CD14-positive monocyte (primary cell): ENCODE data around the gene EGFL6. TPM values are rescaled to one million over a fixed set of nuclear protein-coding genes. Genes with fewer than 3 reads are reported as not detected.
"Not testable (repeated sequence)": the region's sequence is repeated elsewhere in the genome, so short reads cannot be mapped to it uniquely, and the experiment has no call there.

Source experiments
- DNase-seq, 3 donors: peaks; one replicate each; pipeline ENCODE4 v3.0.0-alpha.2; 2011 to 2022
- H2AFZ ChIP-seq: 2 replicates; pipeline ENCODE4 v1.6.0; 2012; ENCODE audit warnings: mild to moderate bottlenecking, low read depth, low read length, inconsistent platforms; ENCODE audit not compliant: insufficient read depth, poor library complexity, severe bottlenecking
- H3K27ac ChIP-seq, 2 donors: 1 replicate in 1 of 2; 2 replicates in 1 of 2; pipeline ENCODE4 v1.5.1; 2012 to 2013; ENCODE audit warnings: low read length in 2 of 2, control low read depth in 1 of 2, inconsistent platforms in 1 of 2, low read depth in 1 of 2, mild to moderate bottlenecking in 1 of 2
- H3K27me3 ChIP-seq, 2 donors: one replicate each; pipeline versions ENCODE4 v1.6.0 to v1.6.1; 2011 to 2013; ENCODE audit warnings: low read length in 2 of 2; ENCODE audit not compliant: control insufficient read depth in 2 of 2, insufficient read depth in 2 of 2
- H3K36me3 ChIP-seq, 2 donors: replicated peaks in 1 of 2; 1 replicate in 1 of 2; 2 replicates in 1 of 2; pipeline versions ENCODE4 v1.5.1 to v1.6.1; 2012 to 2013; ENCODE audit warnings: low read length in 2 of 2, control low read depth in 1 of 2, inconsistent platforms in 1 of 2, mild to moderate bottlenecking in 1 of 2; ENCODE audit not compliant: insufficient read depth in 2 of 2, control insufficient read depth in 1 of 2
- H3K4me1 ChIP-seq, 2 donors: 1 replicate in 1 of 2; 2 replicates in 1 of 2; pipeline versions ENCODE4 v1.5.1 to v1.6.1; 2012 to 2013; ENCODE audit warnings: low read length in 2 of 2, control low read depth in 1 of 2, inconsistent platforms in 1 of 2, mild to moderate bottlenecking in 1 of 2, moderate library complexity in 1 of 2; ENCODE audit not compliant: insufficient read depth in 2 of 2, control insufficient read depth in 1 of 2
- H3K4me2 ChIP-seq: replicated peaks from 2 replicates; pipeline ENCODE3; 2012; ENCODE audit warnings: low read length, moderate library complexity, mild to moderate bottlenecking; ENCODE audit not compliant: poor library complexity, severe bottlenecking; ENCODE audit errors: extremely low read depth
- H3K4me3 ChIP-seq, 3 experiments: fragments of 200-600 bp in 1 of 3; sonication (generic) in 1 of 3; replicated peaks in 1 of 3; 1 replicate in 2 of 3; 2 replicates in 1 of 3; pipeline ENCODE4 v1.5.1; 2011 to 2013; ENCODE audit warnings: low read length in 3 of 3, mild to moderate bottlenecking in 3 of 3, control low read depth in 2 of 3, low read depth in 2 of 3, inconsistent platforms in 1 of 3, moderate library complexity in 1 of 3
- H3K79me2 ChIP-seq: 2 replicates; pipeline ENCODE4 v1.6.0; 2012; ENCODE audit warnings: mild to moderate bottlenecking, control low read depth, inconsistent platforms, low read length, moderate library complexity; ENCODE audit not compliant: insufficient read depth
- H3K9ac ChIP-seq: 2 replicates; pipeline ENCODE4 v1.6.0; 2017; ENCODE audit warnings: low read length, mild to moderate bottlenecking; ENCODE audit not compliant: insufficient read depth, poor library complexity, severe bottlenecking
- H3K9me3 ChIP-seq, 2 donors: replicated peaks in 1 of 2; 1 replicate in 1 of 2; 2 replicates in 1 of 2; pipeline versions ENCODE4 v1.5.1 to v1.6.1; 2012 to 2013; ENCODE audit warnings: low read length in 2 of 2, control low read depth in 1 of 2; ENCODE audit not compliant: control insufficient read depth in 1 of 2, insufficient read depth in 1 of 2
- H4K20me1 ChIP-seq: 2 replicates; pipeline ENCODE4 v1.6.0; 2012; ENCODE audit warnings: mild to moderate bottlenecking, low read length, control low read depth, moderate library complexity; ENCODE audit not compliant: insufficient read depth
- H3K27ac Mint-ChIP-seq, 7 donors: one replicate each; pipeline ENCODE4 v1.8.0; 2020; ENCODE audit warnings: mild to moderate bottlenecking in 7 of 7, mixed read lengths in 7 of 7, moderate library complexity in 6 of 7, inconsistent platforms in 2 of 7
- H3K27me3 Mint-ChIP-seq, 3 donors: one replicate each; pipeline ENCODE4 v1.8.0; 2021 to 2022; ENCODE audit warnings: low read depth in 3 of 3, mild to moderate bottlenecking in 3 of 3, mixed read lengths in 3 of 3, moderate library complexity in 3 of 3, inconsistent platforms in 1 of 3
- H3K36me3 Mint-ChIP-seq, 2 donors: one replicate each; pipeline ENCODE4 v1.8.0; 2020; ENCODE audit warnings: mixed read lengths in 2 of 2, inconsistent platforms in 1 of 2, mild to moderate bottlenecking in 1 of 2
- H3K4me1 Mint-ChIP-seq: one replicate; pipeline ENCODE4 v1.8.0; 2020; ENCODE audit warnings: mild to moderate bottlenecking, mixed read lengths
- H3K4me3 Mint-ChIP-seq, 2 donors: one replicate each; pipeline ENCODE4 v1.8.0; 2020; ENCODE audit warnings: mild to moderate bottlenecking in 2 of 2, mixed read lengths in 2 of 2, moderate library complexity in 1 of 2
- H3K9me3 Mint-ChIP-seq, 7 donors: one replicate each; pipeline ENCODE4 v1.8.0; 2020 to 2022; ENCODE audit warnings: mixed read lengths in 7 of 7, mild to moderate bottlenecking in 6 of 7, moderate library complexity in 6 of 7, inconsistent platforms in 2 of 7
- CTCF ChIP-seq: fragments of 200-600 bp; IDR thresholded peaks from one replicate; pipeline ENCODE4 v1.8.0; 2022; ENCODE audit warnings: antibody characterized with exemption, mild to moderate bottlenecking
- WGBS: methylation state at CpG from one replicate; pipeline ENCODE4 v1.1.5; 2013; ENCODE audit warnings: missing lambda C conversion rate; ENCODE audit not compliant: insufficient coverage; 5-methylcytosine and 5-hydroxymethylcytosine counted together
- intact Hi-C, 2 donors: fragments of 100-400 bp; cut with micrococcal nuclease; formaldehyde crosslinking; loops; one replicate each; pipeline versions ENCODE4 v1.15.0 to v1.15.1; 2023
- polyA plus RNA-seq, 3 donors: library from polyadenylated mRNA; depleted of rRNA in 1 of 3; unstranded in 2 of 3; stranded (reverse) in 1 of 3; fragments of 300-500 nt in 2 of 3; fragments of >200 nt in 1 of 3; fragmentation: Illumina TruSeq in 2 of 3; gene quantifications; 1 replicate in 2 of 3; 2 replicates in 1 of 3; pipeline ENCODE4 v1.2.3, GENCODE V29; 2012 to 2021

EGFL6 gene
- polyA plus RNA-seq, 3 donors, result not detected

GRCh38 chrX:13638021-13638420, 68.6 kb downstream of the EGFL6 start:
- Histone ChIP-seq H3K4me3 (no peak overlapping the region), H3K36me3 (no peaks in the 10 kb centered on the region), H3K27me3 (peaks cover 0 to 3% of the 10 kb centered on the region in 2 donors), H3K27ac (no peak overlapping the region), H3K79me2 (no peaks in the 10 kb centered on the region), H3K9ac (no peak overlapping the region), H4K20me1 (no peaks in the 10 kb centered on the region), H3K4me2 (no peak overlapping the region), H2AFZ (no peak overlapping the region), H3K9me3 (peaks cover 22 to 41% of the 10 kb centered on the region in 2 donors), H3K4me1 (no peaks in the 10 kb centered on the region)
- no peaks in the 10 kb centered on the region for H3K36me3 Mint-ChIP-seq
- peaks cover 10 to 58% (median 33%) of the 10 kb centered on the region in 7 donors for H3K9me3 Mint-ChIP-seq
- intact Hi-C loops, result no loop called here
- no CpG with 5 or more reads among the region's 1 CpG for WGBS
- DNase-seq, result no peak
- no peaks in the 10 kb centered on the region for H3K4me1 Mint-ChIP-seq
- H3K27ac Mint-ChIP-seq, result no peak overlapping the region
- no peak overlapping the region for H3K4me3 Mint-ChIP-seq
- peaks cover 0 to 15% (median 2%) of the 10 kb centered on the region in 3 donors for H3K27me3 Mint-ChIP-seq
- TF ChIP-seq CTCF, result no peak

GRCh38 chrX:13638826-13639225, 69.4 kb downstream of the EGFL6 start:
- TF ChIP-seq CTCF, result no peak
- peaks cover 10 to 58% (median 33%) of the 10 kb centered on the region in 7 donors for H3K9me3 Mint-ChIP-seq
- H3K79me2 ChIP-seq, result no peaks in the 10 kb centered on the region
- no peak overlapping the region for H3K4me2 ChIP-seq
- H3K27ac Mint-ChIP-seq, result no peak overlapping the region
- peaks cover 0 to 22% (median 2%) of the 10 kb centered on the region in 3 donors for H3K27me3 Mint-ChIP-seq
- H3K27me3 ChIP-seq, result peaks cover 0 to 2% of the 10 kb centered on the region in 2 donors
- H3K9ac ChIP-seq, result no peak overlapping the region
- H3K9me3 ChIP-seq, result peaks cover 22 to 41% of the 10 kb centered on the region in 2 donors
- DNase-seq, result no peak
- intact Hi-C loops, result no loop called here
- no peaks in the 10 kb centered on the region for H3K4me1 Mint-ChIP-seq
- H3K27ac ChIP-seq, result no peak overlapping the region
- no CpG with 5 or more reads among the region's 3 CpGs for WGBS
- no peak overlapping the region for H3K4me3 ChIP-seq
- H3K4me1 ChIP-seq, result no peaks in the 10 kb centered on the region
- no peaks in the 10 kb centered on the region for H3K36me3 Mint-ChIP-seq
- no peaks in the 10 kb centered on the region for H4K20me1 ChIP-seq
- no peaks in the 10 kb centered on the region for H3K36me3 ChIP-seq
- H3K4me3 Mint-ChIP-seq, result no peak overlapping the region
- H2AFZ ChIP-seq, result no peak overlapping the region

GRCh38 chrX:13641684-13642083, 72.3 kb downstream of the EGFL6 start:
- H3K36me3 ChIP-seq, H3K4me1 Mint-ChIP-seq, H3K9ac ChIP-seq, DNase-seq, H3K27ac Mint-ChIP-seq, H3K79me2 ChIP-seq, H3K4me2 ChIP-seq, H3K36me3 Mint-ChIP-seq, H2AFZ ChIP-seq, H3K27me3 ChIP-seq, H3K4me3 ChIP-seq, H3K4me1 ChIP-seq, H3K27ac ChIP-seq, H3K4me3 Mint-ChIP-seq, intact Hi-C loops, H4K20me1 ChIP-seq: not testable (repeated sequence)
- Mint-ChIP-seq H3K9me3 (peaks cover 2 to 40% (median 24%) of the 10 kb centered on the region in 7 donors), H3K27me3 (peaks cover 0 to 19% (median 2%) of the 10 kb centered on the region in 3 donors)
- no CpG with 5 or more reads among the region's 4 CpGs for WGBS
- H3K9me3 ChIP-seq, result peaks cover 15 to 24% of the 10 kb centered on the region in 2 donors
